SK-N-SH treated with all-trans-retinoic acid at 6 μM for 48 hours (cell line): ENCODE data around the gene LY86.

Source experiments
- ATAC-seq: fragments of 200-7000 bp; cut with Tn5 transposase; 3 replicates; pipeline ENCODE4 v1.9.1; 2020; ENCODE audit warnings: mild to moderate bottlenecking, moderate library complexity
- ARNTL ChIP-seq: fragments of 450-650 bp; formaldehyde crosslinking; IDR thresholded peaks from 2 replicates; pipeline ENCODE4 v1.5.0; 2020; ENCODE audit warnings: low read depth, mild to moderate bottlenecking, moderate library complexity, borderline replicate concordance
- BACH2 ChIP-seq: fragments of 250-450 bp; sonication (Bioruptor Pico); IDR thresholded peaks from 2 replicates; pipeline ENCODE4 v1.9.0; 2021; ENCODE audit warnings: mild to moderate bottlenecking, borderline replicate concordance
- CREB5 ChIP-seq: fragments of 250-450 bp; sonication (Bioruptor Pico); IDR thresholded peaks from 2 replicates; pipeline ENCODE4 v1.5.1; 2020; ENCODE audit warnings: low read depth, mild to moderate bottlenecking, moderate library complexity
- CSDC2 ChIP-seq: fragments of 250-450 bp; sonication (Bioruptor Pico); IDR thresholded peaks from 2 replicates; pipeline ENCODE4 v1.5.0; 2020; ENCODE audit warnings: mild to moderate bottlenecking, moderate library complexity
- CSRNP3 ChIP-seq: fragments of 250-450 bp; sonication (Bioruptor Pico); IDR thresholded peaks from 2 replicates; pipeline ENCODE4 v1.5.1; 2021; ENCODE audit warnings: mild to moderate bottlenecking, moderate library complexity
- GLIS3 ChIP-seq: fragments of 250-450 bp; sonication (Bioruptor Pico); IDR thresholded peaks from 2 replicates; pipeline ENCODE4 v1.5.0; 2020; ENCODE audit warnings: mild to moderate bottlenecking, moderate library complexity
- ISL1 ChIP-seq: fragments of 250-450 bp; sonication (Bioruptor Pico); IDR thresholded peaks from 2 replicates; pipeline ENCODE4 v2.1.2; 2022; ENCODE audit warnings: mild to moderate bottlenecking, moderate library complexity
- OSR1 ChIP-seq: fragments of 250-450 bp; sonication (Bioruptor Pico); IDR thresholded peaks from 2 replicates; pipeline ENCODE4 v1.8.0; 2022; ENCODE audit warnings: moderate library complexity, mild to moderate bottlenecking, inconsistent platforms
- PPARA ChIP-seq: fragments of 250-450 bp; sonication (Bioruptor Pico); IDR thresholded peaks from 2 replicates; pipeline ENCODE4 v1.5.0; 2020; ENCODE audit warnings: mild to moderate bottlenecking, borderline replicate concordance
- RARB ChIP-seq: fragments of 250-450 bp; sonication (Bioruptor Pico); IDR thresholded peaks from 2 replicates; pipeline ENCODE4 v1.8.0; 2021; ENCODE audit warnings: mild to moderate bottlenecking, moderate library complexity
- TCF4 ChIP-seq: fragments of 250-450 bp; sonication (Bioruptor Pico); IDR thresholded peaks from 2 replicates; pipeline ENCODE4 v1.8.0; 2021; ENCODE audit warnings: mild to moderate bottlenecking, moderate library complexity, borderline replicate concordance
- ZFP3 ChIP-seq: fragments of 250-450 bp; sonication (Bioruptor Pico); IDR thresholded peaks from 2 replicates; pipeline ENCODE4 v1.5.0; 2020; ENCODE audit warnings: mild to moderate bottlenecking, moderate library complexity
- ZFP30 ChIP-seq: fragments of 450-650 bp; formaldehyde crosslinking; IDR thresholded peaks from 2 replicates; pipeline ENCODE4 v1.5.0; 2022; ENCODE audit warnings: mild to moderate bottlenecking, moderate library complexity
- ZNF565 ChIP-seq: fragments of 450-650 bp; formaldehyde crosslinking; conservative IDR thresholded peaks from 2 replicates; pipeline ENCODE4 v1.5.0; 2020; ENCODE audit warnings: low read depth, mild to moderate bottlenecking, moderate library complexity
- ZNF70 ChIP-seq: fragments of 450-650 bp; formaldehyde crosslinking; IDR thresholded peaks from 2 replicates; pipeline ENCODE4 v1.5.0; 2020; ENCODE audit warnings: mild to moderate bottlenecking, moderate library complexity
- TF ChIP-seq, protein P1 (sequence below): fragments of 250-450 bp; sonication (Bioruptor Pico); IDR thresholded peaks from 2 replicates; pipeline ENCODE4 v1.8.0; 2021; ENCODE audit warnings: low read depth, mild to moderate bottlenecking, moderate library complexity, borderline replicate concordance
- TF ChIP-seq, protein P2 (sequence below): fragments of 250-450 bp; sonication (Bioruptor Pico); IDR thresholded peaks from 2 replicates; pipeline ENCODE4 v1.8.0; 2020; ENCODE audit warnings: mild to moderate bottlenecking, moderate library complexity, borderline replicate concordance
- TF ChIP-seq, protein P3 (sequence below): fragments of 250-450 bp; sonication (Bioruptor Pico); IDR thresholded peaks from 2 replicates; pipeline ENCODE4 v1.5.0; 2020; ENCODE audit warnings: mild to moderate bottlenecking, moderate library complexity

The LY86 gene

GRCh38 chr6:6565069-6565468 is 23.5 kb upstream of the LY86 start (continued):
- TF ChIP-seq, protein P1, sequence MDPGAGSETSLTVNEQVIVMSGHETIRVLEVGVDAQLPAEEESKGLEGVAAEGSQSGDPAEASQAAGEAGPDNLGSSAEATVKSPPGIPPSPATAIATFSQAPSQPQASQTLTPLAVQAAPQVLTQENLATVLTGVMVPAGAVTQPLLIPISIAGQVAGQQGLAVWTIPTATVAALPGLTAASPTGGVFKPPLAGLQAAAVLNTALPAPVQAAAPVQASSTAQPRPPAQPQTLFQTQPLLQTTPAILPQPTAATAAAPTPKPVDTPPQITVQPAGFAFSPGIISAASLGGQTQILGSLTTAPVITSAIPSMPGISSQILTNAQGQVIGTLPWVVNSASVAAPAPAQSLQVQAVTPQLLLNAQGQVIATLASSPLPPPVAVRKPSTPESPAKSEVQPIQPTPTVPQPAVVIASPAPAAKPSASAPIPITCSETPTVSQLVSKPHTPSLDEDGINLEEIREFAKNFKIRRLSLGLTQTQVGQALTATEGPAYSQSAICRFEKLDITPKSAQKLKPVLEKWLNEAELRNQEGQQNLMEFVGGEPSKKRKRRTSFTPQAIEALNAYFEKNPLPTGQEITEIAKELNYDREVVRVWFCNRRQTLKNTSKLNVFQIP (CRISPR knock-in tag) = no peak
- TF ChIP-seq, protein P2, sequence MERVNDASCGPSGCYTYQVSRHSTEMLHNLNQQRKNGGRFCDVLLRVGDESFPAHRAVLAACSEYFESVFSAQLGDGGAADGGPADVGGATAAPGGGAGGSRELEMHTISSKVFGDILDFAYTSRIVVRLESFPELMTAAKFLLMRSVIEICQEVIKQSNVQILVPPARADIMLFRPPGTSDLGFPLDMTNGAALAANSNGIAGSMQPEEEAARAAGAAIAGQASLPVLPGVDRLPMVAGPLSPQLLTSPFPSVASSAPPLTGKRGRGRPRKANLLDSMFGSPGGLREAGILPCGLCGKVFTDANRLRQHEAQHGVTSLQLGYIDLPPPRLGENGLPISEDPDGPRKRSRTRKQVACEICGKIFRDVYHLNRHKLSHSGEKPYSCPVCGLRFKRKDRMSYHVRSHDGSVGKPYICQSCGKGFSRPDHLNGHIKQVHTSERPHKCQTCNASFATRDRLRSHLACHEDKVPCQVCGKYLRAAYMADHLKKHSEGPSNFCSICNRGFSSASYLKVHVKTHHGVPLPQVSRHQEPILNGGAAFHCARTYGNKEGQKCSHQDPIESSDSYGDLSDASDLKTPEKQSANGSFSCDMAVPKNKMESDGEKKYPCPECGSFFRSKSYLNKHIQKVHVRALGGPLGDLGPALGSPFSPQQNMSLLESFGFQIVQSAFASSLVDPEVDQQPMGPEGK (CRISPR knock-in tag) = no peak
- TF ChIP-seq RARB = no peak

DNA sequence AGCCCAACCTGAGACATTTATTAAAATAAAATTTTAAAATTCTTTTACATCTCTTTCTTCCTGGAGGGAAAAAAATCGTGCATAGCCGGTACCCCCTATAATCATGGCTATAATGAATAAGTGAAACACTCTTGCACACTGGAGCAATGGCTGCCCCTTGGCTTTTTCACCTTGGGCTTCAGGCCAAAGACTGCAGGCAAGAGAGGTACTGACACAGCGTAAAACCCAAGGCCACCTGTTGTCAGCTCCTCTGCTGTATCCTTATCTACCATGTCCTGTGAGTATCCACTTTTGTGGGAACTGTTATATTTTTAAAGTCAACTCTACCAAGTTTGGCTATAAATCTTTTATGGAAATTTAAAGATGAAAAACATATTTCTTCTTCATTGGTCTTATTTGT is 23.0 kb upstream of the LY86 start:
- ATAC-seq = no peak
- no peak for TF ChIP-seq CSDC2 (CRISPR knock-in tag)
- TF ChIP-seq ZFP30 = no peak
- TF ChIP-seq, protein P2 (CRISPR knock-in tag) = no peak
- no peak for TF ChIP-seq ZNF565 (CRISPR knock-in tag)
- TF ChIP-seq, protein P3, sequence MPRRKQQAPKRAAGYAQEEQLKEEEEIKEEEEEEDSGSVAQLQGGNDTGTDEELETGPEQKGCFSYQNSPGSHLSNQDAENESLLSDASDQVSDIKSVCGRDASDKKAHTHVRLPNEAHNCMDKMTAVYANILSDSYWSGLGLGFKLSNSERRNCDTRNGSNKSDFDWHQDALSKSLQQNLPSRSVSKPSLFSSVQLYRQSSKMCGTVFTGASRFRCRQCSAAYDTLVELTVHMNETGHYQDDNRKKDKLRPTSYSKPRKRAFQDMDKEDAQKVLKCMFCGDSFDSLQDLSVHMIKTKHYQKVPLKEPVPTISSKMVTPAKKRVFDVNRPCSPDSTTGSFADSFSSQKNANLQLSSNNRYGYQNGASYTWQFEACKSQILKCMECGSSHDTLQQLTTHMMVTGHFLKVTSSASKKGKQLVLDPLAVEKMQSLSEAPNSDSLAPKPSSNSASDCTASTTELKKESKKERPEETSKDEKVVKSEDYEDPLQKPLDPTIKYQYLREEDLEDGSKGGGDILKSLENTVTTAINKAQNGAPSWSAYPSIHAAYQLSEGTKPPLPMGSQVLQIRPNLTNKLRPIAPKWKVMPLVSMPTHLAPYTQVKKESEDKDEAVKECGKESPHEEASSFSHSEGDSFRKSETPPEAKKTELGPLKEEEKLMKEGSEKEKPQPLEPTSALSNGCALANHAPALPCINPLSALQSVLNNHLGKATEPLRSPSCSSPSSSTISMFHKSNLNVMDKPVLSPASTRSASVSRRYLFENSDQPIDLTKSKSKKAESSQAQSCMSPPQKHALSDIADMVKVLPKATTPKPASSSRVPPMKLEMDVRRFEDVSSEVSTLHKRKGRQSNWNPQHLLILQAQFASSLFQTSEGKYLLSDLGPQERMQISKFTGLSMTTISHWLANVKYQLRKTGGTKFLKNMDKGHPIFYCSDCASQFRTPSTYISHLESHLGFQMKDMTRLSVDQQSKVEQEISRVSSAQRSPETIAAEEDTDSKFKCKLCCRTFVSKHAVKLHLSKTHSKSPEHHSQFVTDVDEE (CRISPR knock-in tag) = no peak
- TF ChIP-seq BACH2 (CRISPR knock-in tag) = no peak
- TF ChIP-seq RARB = no peak
- TF ChIP-seq ARNTL (CRISPR knock-in tag) = no peak
- TF ChIP-seq TCF4 (CRISPR knock-in tag) = no peak
- TF ChIP-seq OSR1 = no peak
- no peak for TF ChIP-seq ZNF70
- no peak for TF ChIP-seq ZFP3 (CRISPR knock-in tag)
- TF ChIP-seq, protein P1 (CRISPR knock-in tag) = no peak
- no peak for TF ChIP-seq GLIS3 (CRISPR knock-in tag)
- no peak for TF ChIP-seq CREB5 (CRISPR knock-in tag)
- TF ChIP-seq CSRNP3 (CRISPR knock-in tag) = no peak

GRCh38 chr6:6566766-6567165 is 21.8 kb upstream of the LY86 start:
- TF ChIP-seq CSDC2 (CRISPR knock-in tag) (no peak), RARB (no peak), OSR1 (no peak), PPARA (CRISPR knock-in tag) (no peak), ISL1 (CRISPR knock-in tag) (no peak)
- no peak for ATAC-seq
